Femur (tissue), 1 donor: ENCODE results near the gene IL3.
"Not testable (repeated sequence)": the region's sequence is repeated elsewhere in the genome, so short reads cannot be mapped to it uniquely, and the experiment has no call there.

ENCODE experiments used
- DNase-seq: peaks from one replicate; pipeline ENCODE4 v3.0.0-alpha.2; 2017

Gene IL3

GRCh38 chr5:132098151-132098594 lies 37.7 kb downstream of the IL3 start:
- no peak for DNase-seq

GRCh38 chr5:132098621-132099020 lies 38.2 kb downstream of the IL3 start:
- no peak for DNase-seq

- no peak for DNase-seq
Measured at GRCh38 chr5:132099076-132099748, 38.8 kb downstream of the IL3 start.

DNA sequence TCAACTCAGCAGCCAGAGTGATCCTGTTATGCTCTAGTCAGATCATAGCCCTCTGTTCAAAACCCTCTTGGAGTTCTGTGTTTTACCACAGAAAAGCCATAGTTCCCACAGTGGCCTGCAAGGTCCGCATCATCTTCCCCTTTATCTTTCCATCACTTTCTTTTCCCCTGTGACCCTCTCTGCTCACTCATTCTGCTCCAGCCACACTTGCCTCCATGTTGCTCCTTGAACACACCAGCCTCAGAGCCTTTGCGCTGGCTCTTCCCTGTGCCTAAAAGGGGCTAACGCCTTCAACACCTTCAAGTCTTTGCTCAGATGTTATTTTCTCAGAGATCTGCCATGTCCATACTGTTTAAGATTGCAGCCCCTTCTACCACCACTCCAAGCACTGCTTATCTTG lies 39.5 kb downstream of the IL3 start:
- DNase-seq, result no peak

- no peak for DNase-seq
Measured at GRCh38 chr5:132100672-132101261, 40.3 kb downstream of the IL3 start.

GRCh38 chr5:132101385-132101880 lies 41.0 kb downstream of the IL3 start:
- DNase-seq, result no peak

- no peak for DNase-seq
Measured at GRCh38 chr5:132102101-132102701, 41.7 kb downstream of the IL3 start.

GRCh38 chr5:132102944-132103331 lies 42.5 kb downstream of the IL3 start:
- no peak for DNase-seq

DNA sequence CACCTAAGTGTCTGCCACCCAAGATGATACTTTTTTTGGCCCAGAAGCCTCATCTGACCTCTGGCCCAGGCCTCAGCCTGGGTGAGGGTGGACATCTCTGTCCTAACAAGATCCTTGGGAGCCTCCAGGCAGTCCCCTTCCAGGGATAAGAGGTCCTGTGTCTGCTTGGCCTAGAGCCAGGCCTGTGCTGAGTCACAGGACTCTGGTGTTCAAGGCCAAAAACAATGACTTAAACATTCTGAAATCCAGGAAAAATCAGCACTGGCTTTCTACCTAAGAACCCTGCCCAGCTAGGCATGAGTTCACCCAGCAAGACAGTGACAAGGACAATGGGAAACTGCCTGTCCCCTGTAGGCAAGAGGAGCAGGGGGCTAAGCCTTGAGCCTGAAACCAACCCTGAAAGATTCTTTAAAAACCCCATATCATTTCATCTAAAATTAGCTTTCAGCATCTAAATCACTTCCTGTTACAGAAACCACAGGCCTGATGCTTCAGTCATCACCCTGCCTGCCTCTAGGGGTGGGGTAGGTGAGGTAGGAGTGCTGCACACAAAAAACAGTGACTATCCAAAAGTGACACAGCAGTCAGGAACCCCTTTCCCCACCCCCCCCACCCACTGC lies 43.0 kb downstream of the IL3 start:
- DNase-seq, result peak; percentile 69

GRCh38 chr5:132103969-132104391 lies 43.5 kb downstream of the IL3 start:
- DNase-seq, result no peak

GRCh38 chr5:132104556-132104955 lies 44.1 kb downstream of the IL3 start:
- no peak for DNase-seq

DNA sequence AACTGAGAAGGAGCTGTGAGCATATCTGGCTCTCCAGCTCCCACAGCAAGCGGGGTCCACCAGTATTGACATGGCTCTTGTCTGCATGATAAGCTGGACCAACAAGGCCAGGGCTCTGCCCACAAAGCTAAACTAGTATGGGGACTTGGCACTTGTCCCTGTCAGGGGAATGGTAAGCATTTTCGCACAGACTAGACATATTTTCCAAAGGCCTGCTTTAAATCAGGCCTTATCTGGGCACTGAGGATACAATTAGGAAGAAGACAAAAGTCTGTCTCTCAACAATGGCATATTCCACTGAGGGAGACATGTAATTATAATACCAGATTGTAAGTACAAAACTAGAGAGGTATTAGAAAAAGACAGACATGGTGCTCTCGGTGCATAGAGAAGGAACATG lies 45.2 kb downstream of the IL3 start:
- no peak for DNase-seq

- DNase-seq, result not testable (repeated sequence)
Measured at GRCh38 chr5:132108495-132108894, 48.0 kb downstream of the IL3 start.

GRCh38 chr5:132108957-132109356 lies 48.5 kb downstream of the IL3 start:
- not testable (repeated sequence) for DNase-seq

- no peak for DNase-seq
Measured at GRCh38 chr5:132109494-132110053, 49.1 kb downstream of the IL3 start.

- DNase-seq, result no peak
Measured at GRCh38 chr5:132110195-132110594, 49.7 kb downstream of the IL3 start.

GRCh38 chr5:132110930-132111329 lies 50.5 kb downstream of the IL3 start:
- DNase-seq, result no peak

DNA sequence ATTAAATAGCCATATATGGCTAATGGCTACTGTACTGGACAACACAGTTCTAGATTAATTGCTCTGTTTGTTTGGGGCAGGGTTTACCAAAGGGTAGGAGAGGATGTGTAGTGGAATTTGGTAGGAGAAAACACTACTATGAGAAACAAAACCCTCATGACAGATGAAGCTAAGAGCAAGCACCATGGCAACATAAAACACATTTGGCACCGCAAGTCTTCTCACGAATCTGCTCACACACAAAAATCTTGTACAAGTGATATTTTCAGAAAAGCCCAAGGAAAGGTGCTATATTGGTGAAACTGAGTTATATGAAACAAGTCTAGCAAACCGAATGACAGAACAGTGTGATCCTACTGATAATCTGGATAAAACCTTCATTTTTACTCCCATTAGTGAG lies 51.7 kb downstream of the IL3 start:
- no peak for DNase-seq
